ENCODE measurements around the gene RFNG.

Gene RFNG

GRCh38 chr17:82092094-82092586 is 40.5 kb upstream of the RFNG start:
- TF ChIP-seq CTCF (IDR thresholded peaks at IDR 0.05; ENCODE audit: insufficient read depth, low read length, poor library complexity, severe bottlenecking): no peak
- TF ChIP-seq EZH2phosphoT487 (conservative IDR thresholded peaks at IDR 0.05; ENCODE audit: low read length): no peak
- Histone ChIP-seq H3K27me3 (ENCODE audit: low read length) (no peaks in the 10 kb centered on the region), H3K4me2 (ENCODE audit: low read depth, low read length, poor library complexity, severe bottlenecking) (no peak overlapping the region), H2AFZ (ENCODE audit: low read depth, low read length, severe bottlenecking) (no peak overlapping the region), H4K20me1 (ENCODE audit: low read depth, low read length) (no peaks in the 10 kb centered on the region; the same call in 1 of the 2 replicates), H3K27ac (ENCODE audit: low read depth, low read length) (no peak overlapping the region), H3K36me3 (ENCODE audit: low read length) (0 out of 2 replicates have a peak, but pooled peaks cover 2% of the 10 kb centered on the region), H3F3A (ENCODE audit: insufficient read depth) (no peaks in the 10 kb centered on the region), H3K79me2 (ENCODE audit: insufficient read depth, low read length) (peaks cover 23% of the 10 kb centered on the region), H3K4me3 (ENCODE audit: insufficient read depth, low read length, poor library complexity, severe bottlenecking) (no peak overlapping the region), H3K9me2 (replicated peaks; ENCODE audit: insufficient read depth, low read length) (no peaks in the 10 kb centered on the region), H3K9me3 (ENCODE audit: insufficient read depth, low read length) (no peaks in the 10 kb centered on the region), H3K9ac (ENCODE audit: low read length) (no peak overlapping the region)

- TF ChIP-seq CTCF (IDR thresholded peaks at IDR 0.05; ENCODE audit: insufficient read depth, low read length, poor library complexity, severe bottlenecking) (no peak), EZH2phosphoT487 (conservative IDR thresholded peaks at IDR 0.05; ENCODE audit: low read length) (no peak)
- Histone ChIP-seq H3K9me3 (ENCODE audit: insufficient read depth, low read length) (no peaks in the 10 kb centered on the region), H3K9me2 (replicated peaks; ENCODE audit: insufficient read depth, low read length) (no peaks in the 10 kb centered on the region), H3K4me2 (ENCODE audit: low read depth, low read length, poor library complexity, severe bottlenecking) (no peak overlapping the region), H2AFZ (ENCODE audit: low read depth, low read length, severe bottlenecking) (no peak overlapping the region), H3K27ac (ENCODE audit: low read depth, low read length) (no peak overlapping the region), H3K36me3 (ENCODE audit: low read length) (0 out of 2 replicates have a peak, but pooled peaks cover 2% of the 10 kb centered on the region), H3K4me3 (ENCODE audit: insufficient read depth, low read length, poor library complexity, severe bottlenecking) (no peak overlapping the region), H3K27me3 (ENCODE audit: low read length) (no peaks in the 10 kb centered on the region), H3K9ac (ENCODE audit: low read length) (no peak overlapping the region), H4K20me1 (ENCODE audit: low read depth, low read length) (no peaks in the 10 kb centered on the region; the same call in 1 of the 2 replicates), H3K79me2 (ENCODE audit: insufficient read depth, low read length) (peaks cover 16% of the 10 kb centered on the region), H3F3A (ENCODE audit: insufficient read depth) (no peaks in the 10 kb centered on the region)
Observed at GRCh38 chr17:82091264-82092066, 39.9 kb upstream of the RFNG start.

- Histone ChIP-seq H3K9me2 (replicated peaks; ENCODE audit: insufficient read depth, low read length) (no peaks in the 10 kb centered on the region), H3K9me3 (ENCODE audit: insufficient read depth, low read length) (no peaks in the 10 kb centered on the region), H3K4me3 (ENCODE audit: insufficient read depth, low read length, poor library complexity, severe bottlenecking) (no peak overlapping the region), H3K36me3 (ENCODE audit: low read length) (0 out of 2 replicates have a peak, but pooled peaks cover 2% of the 10 kb centered on the region), H3K79me2 (ENCODE audit: insufficient read depth, low read length) (peaks cover 9% of the 10 kb centered on the region), H3K4me2 (ENCODE audit: low read depth, low read length, poor library complexity, severe bottlenecking) (no peak overlapping the region), H3K9ac (ENCODE audit: low read length) (no peak overlapping the region), H4K20me1 (ENCODE audit: low read depth, low read length) (no peaks in the 10 kb centered on the region), H3F3A (ENCODE audit: insufficient read depth) (no peaks in the 10 kb centered on the region), H3K27ac (ENCODE audit: low read depth, low read length) (no peak overlapping the region), H2AFZ (ENCODE audit: low read depth, low read length, severe bottlenecking) (no peak overlapping the region), H3K27me3 (ENCODE audit: low read length) (no peaks in the 10 kb centered on the region)
- no peak for TF ChIP-seq EZH2phosphoT487 (conservative IDR thresholded peaks at IDR 0.05; ENCODE audit: low read length)
- no peak for TF ChIP-seq CTCF (IDR thresholded peaks at IDR 0.05; ENCODE audit: insufficient read depth, low read length, poor library complexity, severe bottlenecking)
Observed at GRCh38 chr17:82090549-82091263, 39.1 kb upstream of the RFNG start.

All from SU-DHL-6 (cell line).